ENCODE measurements around the gene SIRPA. TPM values are rescaled to one million over a fixed set of nuclear protein-coding genes. Genes with fewer than 3 reads are reported as not detected.

Gene SIRPA
- total and polyA plus RNA-seq, 2 of the 4 experiments (the other 2 are of a cell fraction): 9.9 to 40.2 TPM

DNA sequence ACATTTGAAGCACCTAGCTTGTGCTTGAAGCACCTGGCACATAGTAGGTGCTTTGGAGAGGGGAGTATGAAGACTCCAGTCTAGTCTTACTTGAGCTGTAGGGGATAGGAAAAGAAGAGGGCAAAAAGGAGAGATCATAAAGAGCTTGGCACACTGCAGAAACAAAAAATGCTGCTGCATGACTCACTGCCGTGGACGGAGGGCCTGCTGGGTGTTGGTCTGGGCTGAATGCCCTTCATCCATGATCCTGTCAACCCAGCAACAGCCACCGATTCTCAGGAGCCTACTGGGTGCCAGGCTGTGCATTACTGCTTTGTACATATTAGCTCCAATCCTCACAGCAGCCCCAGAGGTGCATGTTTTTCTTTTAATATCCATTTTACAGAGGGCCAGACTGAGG, 92.6 kb downstream of the SIRPA start:
- TF ChIP-seq MXI1 (IDR thresholded peaks at IDR 0.05; ENCODE audit: borderline replicate concordance, low read depth, low read length) (no peak), CEBPB (IDR thresholded peaks at IDR 0.05; ENCODE audit: low read depth, low read length) (no peak), MAZ (IDR thresholded peaks at IDR 0.05; ENCODE audit: borderline replicate concordance, low read depth, low read length) (no peak), RCOR1 (IDR thresholded peaks at IDR 0.05; ENCODE audit: insufficient replicate concordance, low read length) (no peak), BHLHE40 (IDR thresholded peaks at IDR 0.05; ENCODE audit: low read depth, low read length) (no peak), CHD1 (IDR thresholded peaks at IDR 0.05; ENCODE audit: low read depth, low read length) (no peak), NFE2L2 (IDR thresholded peaks at IDR 0.05; ENCODE audit: low read depth, low read length) (no peak), FOS (IDR thresholded peaks at IDR 0.05; ENCODE audit: low read depth, low read length) (no peak), RAD21 (IDR thresholded peaks at IDR 0.05; ENCODE audit: low read length) (no peak), MAFK (IDR thresholded peaks at IDR 0.05; ENCODE audit: low read depth, low read length) (no peak), SMC3 (IDR thresholded peaks at IDR 0.05; ENCODE audit: low read depth, low read length) (no peak), RFX5 (IDR thresholded peaks at IDR 0.05; ENCODE audit: low read depth, low read length) (no peak), POLR2A (IDR thresholded peaks at IDR 0.05; ENCODE audit: low read depth, low read length) (no peak)
- TF ChIP-seq, protein P1, sequence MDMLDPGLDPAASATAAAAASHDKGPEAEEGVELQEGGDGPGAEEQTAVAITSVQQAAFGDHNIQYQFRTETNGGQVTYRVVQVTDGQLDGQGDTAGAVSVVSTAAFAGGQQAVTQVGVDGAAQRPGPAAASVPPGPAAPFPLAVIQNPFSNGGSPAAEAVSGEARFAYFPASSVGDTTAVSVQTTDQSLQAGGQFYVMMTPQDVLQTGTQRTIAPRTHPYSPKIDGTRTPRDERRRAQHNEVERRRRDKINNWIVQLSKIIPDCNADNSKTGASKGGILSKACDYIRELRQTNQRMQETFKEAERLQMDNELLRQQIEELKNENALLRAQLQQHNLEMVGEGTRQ (IDR thresholded peaks at IDR 0.05; ENCODE audit: low read depth, low read length): no peak
- TF ChIP-seq, protein P2, sequence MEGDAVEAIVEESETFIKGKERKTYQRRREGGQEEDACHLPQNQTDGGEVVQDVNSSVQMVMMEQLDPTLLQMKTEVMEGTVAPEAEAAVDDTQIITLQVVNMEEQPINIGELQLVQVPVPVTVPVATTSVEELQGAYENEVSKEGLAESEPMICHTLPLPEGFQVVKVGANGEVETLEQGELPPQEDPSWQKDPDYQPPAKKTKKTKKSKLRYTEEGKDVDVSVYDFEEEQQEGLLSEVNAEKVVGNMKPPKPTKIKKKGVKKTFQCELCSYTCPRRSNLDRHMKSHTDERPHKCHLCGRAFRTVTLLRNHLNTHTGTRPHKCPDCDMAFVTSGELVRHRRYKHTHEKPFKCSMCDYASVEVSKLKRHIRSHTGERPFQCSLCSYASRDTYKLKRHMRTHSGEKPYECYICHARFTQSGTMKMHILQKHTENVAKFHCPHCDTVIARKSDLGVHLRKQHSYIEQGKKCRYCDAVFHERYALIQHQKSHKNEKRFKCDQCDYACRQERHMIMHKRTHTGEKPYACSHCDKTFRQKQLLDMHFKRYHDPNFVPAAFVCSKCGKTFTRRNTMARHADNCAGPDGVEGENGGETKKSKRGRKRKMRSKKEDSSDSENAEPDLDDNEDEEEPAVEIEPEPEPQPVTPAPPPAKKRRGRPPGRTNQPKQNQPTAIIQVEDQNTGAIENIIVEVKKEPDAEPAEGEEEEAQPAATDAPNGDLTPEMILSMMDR (conservative IDR thresholded peaks at IDR 0.05; ENCODE audit: low read depth, low read length): no peak
- TF ChIP-seq, protein P3, sequence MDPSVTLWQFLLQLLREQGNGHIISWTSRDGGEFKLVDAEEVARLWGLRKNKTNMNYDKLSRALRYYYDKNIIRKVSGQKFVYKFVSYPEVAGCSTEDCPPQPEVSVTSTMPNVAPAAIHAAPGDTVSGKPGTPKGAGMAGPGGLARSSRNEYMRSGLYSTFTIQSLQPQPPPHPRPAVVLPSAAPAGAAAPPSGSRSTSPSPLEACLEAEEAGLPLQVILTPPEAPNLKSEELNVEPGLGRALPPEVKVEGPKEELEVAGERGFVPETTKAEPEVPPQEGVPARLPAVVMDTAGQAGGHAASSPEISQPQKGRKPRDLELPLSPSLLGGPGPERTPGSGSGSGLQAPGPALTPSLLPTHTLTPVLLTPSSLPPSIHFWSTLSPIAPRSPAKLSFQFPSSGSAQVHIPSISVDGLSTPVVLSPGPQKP (IDR thresholded peaks at IDR 0.05; ENCODE audit: borderline replicate concordance, low read depth, low read length): no peak
- no peak overlapping the region for H3K23ac ChIP-seq (ENCODE audit: low read depth, low read length)
- no peak overlapping the region for H3K14ac ChIP-seq (replicated peaks; ENCODE audit: low read depth, low read length)
- no peak overlapping the region for H2BK15ac ChIP-seq (ENCODE audit: low read depth, low read length)
- H3K27me3 ChIP-seq (ENCODE audit: control insufficient read depth, insufficient read depth, low read length): peaks cover 30% of the 10 kb centered on the region
- WGBS, 2 experiments (ENCODE audit: extremely low coverage in 2 of 2, insufficient read length in 1 of 2): no CpG with 5 or more reads among the region's 3 CpGs
- ChIA-PET POLR2A (ENCODE audit: unreplicated experiment) (no interaction called here), CTCF (no interaction called here)
- H2AK5ac ChIP-seq (ENCODE audit: low read depth, low read length): no peak overlapping the region
- H4K8ac ChIP-seq (ENCODE audit: low read depth in 2 of 2, low read length in 2 of 2): no peak overlapping the region
- no peak overlapping the region for H3K27ac ChIP-seq (ENCODE audit: insufficient read depth, low read length)
- intact Hi-C loops (cut with micrococcal nuclease): no loop called here
- dilution Hi-C loops (cut with HindIII; ENCODE audit: low sequenced_read_pairs, unreplicated experiment): no loop called here
- H2AK9ac ChIP-seq (replicated peaks; ENCODE audit: low read depth, low read length, poor library complexity): no peak overlapping the region
- ATAC-seq (ENCODE audit: low read depth) (no peak; the same call in 1 of the 2 replicates), DNase-seq (no peak)
- H3K4me3 ChIP-seq (ENCODE audit: insufficient read depth, low read depth, low read length): no peak overlapping the region
- no peaks in the 10 kb centered on the region for H3K9me1 ChIP-seq (ENCODE audit: insufficient read depth, low read length)
- no peak overlapping the region for H3K4ac ChIP-seq (ENCODE audit: low read depth, low read length)
- no peak overlapping the region for H3K18ac ChIP-seq (ENCODE audit: low read depth, low read length)
- no peaks in the 10 kb centered on the region for H3K79me1 ChIP-seq (ENCODE audit: low read depth in 1 of 2, low read length in 2 of 2)
- H3K9me3 ChIP-seq (ENCODE audit: control insufficient read depth, insufficient read depth, low read length): no peaks in the 10 kb centered on the region
- no peak overlapping the region for H4K91ac ChIP-seq (ENCODE audit: insufficient read depth, low read depth, low read length)
- no peaks in the 10 kb centered on the region for H3K4me1 ChIP-seq (ENCODE audit: control insufficient read depth, insufficient read depth, low read length)
- no peaks in the 10 kb centered on the region for H3K36me3 ChIP-seq (ENCODE audit: control insufficient read depth, insufficient read depth, low read length)
- no peak overlapping the region for H4K5ac ChIP-seq (ENCODE audit: low read depth, low read length)
- H2BK120ac ChIP-seq (ENCODE audit: low read depth, low read length): no peak overlapping the region
- no peak overlapping the region for H2BK5ac ChIP-seq (ENCODE audit: low read depth, low read length, poor library complexity, severe bottlenecking)
- BruUV-seq (replicated peaks): no TSS peak
- H3K56ac ChIP-seq (ENCODE audit: extremely low read depth, insufficient read depth, low read length): no peak overlapping the region
- in situ Hi-C loops (cut with MboI; ENCODE audit: low sequenced_read_pairs): no loop called here
- H3K4me2 ChIP-seq (ENCODE audit: low read depth, low read length): no peak overlapping the region
- H3K9ac ChIP-seq (ENCODE audit: low read depth, low read length): no peak overlapping the region
- H4K20me1 ChIP-seq (ENCODE audit: insufficient read depth, low read length): no peaks in the 10 kb centered on the region
- H2AFZ ChIP-seq (replicated peaks; ENCODE audit: low read length, poor library complexity): no peak overlapping the region
- H2BK20ac ChIP-seq (ENCODE audit: low read depth, low read length): no peak overlapping the region
